ENCODE measurements around the gene HEBP1.

The HEBP1 gene

DNA sequence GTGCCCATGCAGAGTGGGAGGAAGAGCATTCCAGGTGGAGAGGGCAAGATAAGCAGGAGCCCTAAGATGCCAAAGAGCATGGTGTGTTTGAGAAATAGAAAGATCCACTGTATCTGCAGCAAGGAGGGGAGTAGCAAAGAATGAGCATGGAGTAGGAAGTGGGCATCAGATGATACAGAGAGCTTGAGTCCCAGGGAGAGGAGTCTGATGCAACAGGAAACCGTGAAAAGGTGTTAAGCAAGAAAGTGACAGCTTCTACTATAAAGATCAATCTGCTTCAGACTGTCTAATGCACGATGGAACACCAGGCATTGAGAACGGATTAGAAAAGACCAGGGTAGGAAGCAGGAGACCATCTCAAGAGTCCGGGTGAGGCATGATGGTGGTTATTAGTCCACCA is 35.8 kb downstream of the HEBP1 start:
- no peak overlapping the region for H3K4me3 ChIP-seq (ENCODE audit: control insufficient read depth, low read depth, low read length)
- TF ChIP-seq, protein P1, sequence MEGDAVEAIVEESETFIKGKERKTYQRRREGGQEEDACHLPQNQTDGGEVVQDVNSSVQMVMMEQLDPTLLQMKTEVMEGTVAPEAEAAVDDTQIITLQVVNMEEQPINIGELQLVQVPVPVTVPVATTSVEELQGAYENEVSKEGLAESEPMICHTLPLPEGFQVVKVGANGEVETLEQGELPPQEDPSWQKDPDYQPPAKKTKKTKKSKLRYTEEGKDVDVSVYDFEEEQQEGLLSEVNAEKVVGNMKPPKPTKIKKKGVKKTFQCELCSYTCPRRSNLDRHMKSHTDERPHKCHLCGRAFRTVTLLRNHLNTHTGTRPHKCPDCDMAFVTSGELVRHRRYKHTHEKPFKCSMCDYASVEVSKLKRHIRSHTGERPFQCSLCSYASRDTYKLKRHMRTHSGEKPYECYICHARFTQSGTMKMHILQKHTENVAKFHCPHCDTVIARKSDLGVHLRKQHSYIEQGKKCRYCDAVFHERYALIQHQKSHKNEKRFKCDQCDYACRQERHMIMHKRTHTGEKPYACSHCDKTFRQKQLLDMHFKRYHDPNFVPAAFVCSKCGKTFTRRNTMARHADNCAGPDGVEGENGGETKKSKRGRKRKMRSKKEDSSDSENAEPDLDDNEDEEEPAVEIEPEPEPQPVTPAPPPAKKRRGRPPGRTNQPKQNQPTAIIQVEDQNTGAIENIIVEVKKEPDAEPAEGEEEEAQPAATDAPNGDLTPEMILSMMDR (IDR thresholded peaks at IDR 0.05; ENCODE audit: control insufficient read depth, insufficient read depth, low read depth, low read length, missing control alignments), result no peak
- no peak for DNase-seq (ENCODE audit: low read depth)

DNA sequence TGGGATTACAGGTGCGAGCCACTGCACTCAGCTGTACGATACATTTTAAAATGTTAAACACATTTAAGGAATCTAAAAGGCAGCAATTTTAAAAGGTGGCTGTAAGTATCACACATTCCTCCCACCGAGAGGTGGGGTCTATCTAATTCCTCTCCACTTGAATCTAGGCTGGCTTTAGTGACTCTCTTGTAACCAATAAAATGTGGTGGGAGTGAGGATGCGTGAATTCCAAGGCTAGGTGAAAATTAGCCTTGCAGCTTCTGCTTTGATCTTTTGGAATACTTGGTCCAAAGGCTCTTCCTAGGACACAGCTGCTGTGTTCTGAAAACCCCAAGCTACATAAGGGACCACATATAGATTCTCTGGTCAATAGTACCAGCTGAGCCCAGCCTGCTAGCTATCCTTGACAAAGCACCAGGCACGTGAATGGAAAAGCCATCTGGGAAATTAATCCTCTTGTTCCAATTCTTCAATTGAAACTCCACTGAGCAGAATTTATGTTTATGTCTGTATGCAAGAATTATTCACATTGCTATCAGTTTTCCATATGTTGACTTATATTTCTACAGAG is 39.3 kb downstream of the HEBP1 start:
- no peak for DNase-seq (ENCODE audit: low read depth)
- no peak overlapping the region for H3K4me3 ChIP-seq (ENCODE audit: control insufficient read depth, low read depth, low read length)
- TF ChIP-seq, protein P1 (IDR thresholded peaks at IDR 0.05; ENCODE audit: control insufficient read depth, insufficient read depth, low read depth, low read length, missing control alignments), result no peak

DNA sequence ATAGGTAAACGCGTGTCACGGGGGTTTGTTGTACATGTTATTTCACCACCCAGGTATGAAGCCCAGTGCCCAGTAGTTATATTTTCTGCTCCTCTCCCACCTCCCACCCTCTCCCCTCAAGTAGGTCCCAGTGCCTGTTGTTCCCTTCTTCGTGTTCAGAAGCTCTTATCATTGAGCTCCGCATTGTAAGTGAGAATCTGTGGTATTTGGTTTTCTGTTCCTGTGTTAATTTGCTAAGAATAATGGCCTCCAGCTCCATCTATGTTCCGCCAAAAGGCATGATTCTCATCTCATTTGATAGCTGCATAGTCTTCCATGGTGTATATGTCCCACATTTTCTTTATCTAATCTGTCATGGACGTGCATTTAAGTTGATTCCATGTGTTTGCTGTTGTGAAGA is 41.2 kb downstream of the HEBP1 start:
- TF ChIP-seq, protein P1 (IDR thresholded peaks at IDR 0.05; ENCODE audit: control insufficient read depth, insufficient read depth, low read depth, low read length, missing control alignments), result no peak
- no peak for DNase-seq (ENCODE audit: low read depth)
- no peak overlapping the region for H3K4me3 ChIP-seq (ENCODE audit: control insufficient read depth, low read depth, low read length)

DNA sequence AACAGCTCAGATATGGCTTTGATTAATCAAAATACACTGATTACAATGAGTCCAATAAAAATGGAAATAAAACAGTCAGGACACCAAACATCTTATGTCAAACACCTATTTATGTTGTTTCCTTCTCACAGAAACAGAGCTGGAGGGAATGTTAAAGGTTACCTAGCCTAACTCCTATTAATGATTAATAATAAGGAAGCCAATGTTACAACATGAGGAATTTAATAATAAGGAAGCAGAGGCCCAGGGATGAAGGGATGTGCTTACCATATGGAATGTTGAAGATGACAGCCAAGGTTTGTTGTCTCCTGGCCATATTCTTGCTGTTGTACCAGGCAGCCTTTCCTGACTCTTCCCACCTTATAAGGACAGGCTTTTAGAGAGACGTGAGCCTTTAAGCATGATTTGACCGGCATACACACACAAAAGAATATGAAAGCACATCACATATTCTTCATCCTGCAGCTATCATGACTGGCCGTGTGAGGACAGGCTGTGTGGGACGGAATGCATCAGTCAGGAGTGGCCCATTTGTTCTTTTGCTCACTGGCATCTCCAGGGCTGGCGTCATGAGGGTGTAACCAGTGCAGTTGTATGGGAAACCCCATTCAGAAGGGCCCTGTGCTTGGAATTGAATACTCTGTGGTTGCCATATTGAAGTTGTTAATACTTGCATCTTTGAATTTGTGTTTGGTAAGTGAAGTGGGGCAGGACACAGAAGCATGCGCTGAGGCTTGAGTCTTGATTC is 45.0 kb downstream of the HEBP1 start:
- DNase-seq (ENCODE audit: low read depth), result no peak
- H3K4me3 ChIP-seq (ENCODE audit: control insufficient read depth, low read depth, low read length), result no peak overlapping the region
- TF ChIP-seq, protein P1 (IDR thresholded peaks at IDR 0.05; ENCODE audit: control insufficient read depth, insufficient read depth, low read depth, low read length, missing control alignments), result no peak

DNA sequence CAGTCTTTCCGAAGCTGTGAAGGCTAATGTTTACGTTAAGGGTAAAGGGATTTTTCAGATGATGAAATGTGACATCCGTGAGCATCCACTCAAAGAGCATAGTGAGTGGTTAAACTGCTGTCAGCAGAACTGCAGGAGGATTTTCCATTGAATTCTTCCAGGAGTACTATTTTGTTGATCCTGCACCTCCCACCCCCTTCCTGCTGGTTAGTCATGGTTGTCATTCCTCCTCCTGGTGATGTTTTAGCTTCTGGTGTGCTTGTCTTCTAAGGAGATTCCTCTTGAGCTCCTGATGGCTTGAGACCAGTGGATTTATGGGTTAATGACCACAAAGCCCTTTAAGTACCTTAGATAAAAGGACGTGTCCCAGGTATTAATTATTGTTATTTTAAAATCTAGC is 45.7 kb downstream of the HEBP1 start:
- no peak overlapping the region for H3K4me3 ChIP-seq (ENCODE audit: control insufficient read depth, low read depth, low read length)
- DNase-seq (ENCODE audit: low read depth), result no peak
- TF ChIP-seq, protein P1 (IDR thresholded peaks at IDR 0.05; ENCODE audit: control insufficient read depth, insufficient read depth, low read depth, low read length, missing control alignments), result no peak

- DNase-seq (ENCODE audit: low read depth), result no peak
- TF ChIP-seq, protein P1 (IDR thresholded peaks at IDR 0.05; ENCODE audit: control insufficient read depth, insufficient read depth, low read depth, low read length, missing control alignments), result no peak
- H3K4me3 ChIP-seq (ENCODE audit: control insufficient read depth, low read depth, low read length), result no peak within 1 kb of the TSS
These were observed 48.0 kb downstream of the HEBP1 start, which contains the start of gene GPRC5D for GRCh38 chr12:12952036-12952435. TSS of gene GPRC5D (minus strand) at chr12:12952170. CDS start at chr12:12950384, 1,786 bp downstream.

All from AG09309 (cell line).